PC-9 (cell line): Measurements from ENCODE around the gene P2RX7.

Experiments
- EZH2 ChIP-seq: fragments of 200-600 bp; sonication (generic); IDR thresholded peaks from 2 replicates; pipeline ENCODE4 v1.8.0; 2017; ENCODE audit warnings: antibody characterized with exemption, low read depth
- TF ChIP-seq, protein P1 (sequence below): fragments of 200-600 bp; sonication (generic); conservative IDR thresholded peaks from 2 replicates; pipeline ENCODE4 v1.6.1; 2017; ENCODE audit warnings: mixed run types, antibody characterized with exemption, mild to moderate bottlenecking, moderate library complexity

- TF ChIP-seq, protein P1, sequence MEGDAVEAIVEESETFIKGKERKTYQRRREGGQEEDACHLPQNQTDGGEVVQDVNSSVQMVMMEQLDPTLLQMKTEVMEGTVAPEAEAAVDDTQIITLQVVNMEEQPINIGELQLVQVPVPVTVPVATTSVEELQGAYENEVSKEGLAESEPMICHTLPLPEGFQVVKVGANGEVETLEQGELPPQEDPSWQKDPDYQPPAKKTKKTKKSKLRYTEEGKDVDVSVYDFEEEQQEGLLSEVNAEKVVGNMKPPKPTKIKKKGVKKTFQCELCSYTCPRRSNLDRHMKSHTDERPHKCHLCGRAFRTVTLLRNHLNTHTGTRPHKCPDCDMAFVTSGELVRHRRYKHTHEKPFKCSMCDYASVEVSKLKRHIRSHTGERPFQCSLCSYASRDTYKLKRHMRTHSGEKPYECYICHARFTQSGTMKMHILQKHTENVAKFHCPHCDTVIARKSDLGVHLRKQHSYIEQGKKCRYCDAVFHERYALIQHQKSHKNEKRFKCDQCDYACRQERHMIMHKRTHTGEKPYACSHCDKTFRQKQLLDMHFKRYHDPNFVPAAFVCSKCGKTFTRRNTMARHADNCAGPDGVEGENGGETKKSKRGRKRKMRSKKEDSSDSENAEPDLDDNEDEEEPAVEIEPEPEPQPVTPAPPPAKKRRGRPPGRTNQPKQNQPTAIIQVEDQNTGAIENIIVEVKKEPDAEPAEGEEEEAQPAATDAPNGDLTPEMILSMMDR, result no peak
- TF ChIP-seq EZH2, result no peak
These were observed 5.6 kb downstream of the P2RX7 start for GRCh38 chr12:121138284-121138683.
